CD4-positive, alpha-beta T cell treated with Interleukin-2 at 100 ng/mL for 4 hours (primary cell): ENCODE data around the gene ABCC3.

ENCODE experiments used
- DNase-seq: peaks from one replicate; pipeline ENCODE4 v3.0.0-alpha.2; 2020; ENCODE audit warnings: low spot score

ABCC3 gene

GRCh38 chr17:50607522-50608175 is 27.0 kb upstream of the ABCC3 start:
- no peak for DNase-seq

- DNase-seq = no peak
Observed at GRCh38 chr17:50608700-50609379, 25.8 kb upstream of the ABCC3 start.

- DNase-seq = no peak
Observed at GRCh38 chr17:50609380-50610074, 25.2 kb upstream of the ABCC3 start.

GRCh38 chr17:50611634-50612033 is 23.0 kb upstream of the ABCC3 start:
- DNase-seq = no peak

- no peak for DNase-seq
Observed at GRCh38 chr17:50612281-50612680, 22.4 kb upstream of the ABCC3 start.

- DNase-seq = no peak
Observed at GRCh38 chr17:50613007-50613992, 21.4 kb upstream of the ABCC3 start.

- DNase-seq = no peak
Observed at GRCh38 chr17:50614471-50615051, 20.1 kb upstream of the ABCC3 start.

- DNase-seq = no peak
Observed at GRCh38 chr17:50615828-50616227, 18.9 kb upstream of the ABCC3 start.

- DNase-seq = no peak
Observed at GRCh38 chr17:50618300-50618699, 16.4 kb upstream of the ABCC3 start.

- DNase-seq = no peak
Observed at GRCh38 chr17:50618941-50619340, 15.7 kb upstream of the ABCC3 start.

- no peak for DNase-seq
Observed at GRCh38 chr17:50619489-50619888, 15.2 kb upstream of the ABCC3 start.

- no peak for DNase-seq
Observed at GRCh38 chr17:50620237-50620636, 14.4 kb upstream of the ABCC3 start.

- DNase-seq = no peak
Observed at GRCh38 chr17:50620858-50621257, 13.8 kb upstream of the ABCC3 start.

- DNase-seq = no peak
Observed at GRCh38 chr17:50621574-50622031, 13.1 kb upstream of the ABCC3 start.

- DNase-seq = no peak
Observed at GRCh38 chr17:50624321-50624934, 10.3 kb upstream of the ABCC3 start.

- no peak for DNase-seq
Observed at GRCh38 chr17:50625032-50625871, 9.4 kb upstream of the ABCC3 start.

GRCh38 chr17:50626037-50626574 is 8.6 kb upstream of the ABCC3 start:
- DNase-seq = peak; percentile 51

GRCh38 chr17:50627036-50627781 is 7.5 kb upstream of the ABCC3 start:
- no peak for DNase-seq
